Testis (tissue), 3 donors: Measurements from ENCODE around the gene C18orf32. TPM values are rescaled to one million over a fixed set of nuclear protein-coding genes. Genes with fewer than 3 reads are reported as not detected.

Experiments
- DNase-seq: peaks from one replicate; pipeline ENCODE4 v3.0.0-alpha.2; 2019
- H3K27ac ChIP-seq, 2 donors: fragments of 200-600 bp; sonication (generic); one replicate each; pipeline ENCODE4 v1.5.1; 2019
- H3K27me3 ChIP-seq: fragments of 200-600 bp; sonication (generic); one replicate; pipeline ENCODE4 v1.5.1; 2019
- H3K36me3 ChIP-seq: fragments of 200-600 bp; sonication (generic); one replicate; pipeline ENCODE4 v1.5.1; 2017; ENCODE audit warnings: low read depth; ENCODE audit errors: missing control alignments
- H3K4me1 ChIP-seq: fragments of 200-600 bp; sonication (generic); one replicate; pipeline ENCODE4 v1.5.1; 2019
- H3K4me3 ChIP-seq, 2 donors: fragments of 200-600 bp; sonication (generic); one replicate each; pipeline ENCODE4 v1.5.1; 2017 to 2019
- H3K9me3 ChIP-seq: fragments of 200-600 bp; sonication (generic); one replicate; pipeline ENCODE4 v1.5.1; 2017
- CTCF ChIP-seq, 3 experiments: fragments of 450-650 bp in 2 of 3; fragments of 200-600 bp in 1 of 3; sonication (generic) in 1 of 3; IDR thresholded peaks; one replicate each; pipeline ENCODE4 v1.5.1; 2016 to 2019; ENCODE audit warnings: antibody characterized with exemption in 3 of 3, mild to moderate bottlenecking in 2 of 3, moderate library complexity in 1 of 3
- POLR2A ChIP-seq: fragments of 450-650 bp; IDR thresholded peaks from one replicate; pipeline ENCODE4 v1.6.1; 2017; ENCODE audit warnings: antibody characterized with exemption, mild to moderate bottlenecking, moderate library complexity
- WGBS, 2 donors: methylation state at CpG; one replicate each; pipeline ENCODE4 v1.1.5; 2018; 5-methylcytosine and 5-hydroxymethylcytosine counted together
- intact Hi-C: fragments of 100-400 bp; cut with DNase I; formaldehyde crosslinking; loops from one replicate; pipeline ENCODE4 v1.15.1; 2023; ENCODE audit warnings: low total_unique reads
- polyA plus RNA-seq: library from polyadenylated mRNA; stranded (reverse); fragments of 350-450 nt; fragmentation: Illumina TruSeq; extraction: RNeasy Lipid Tissue Mini Kit (QIAGEN cat#74804); gene quantifications from one replicate; pipeline ENCODE4 v1.2.3, GENCODE V29; 2014; ENCODE audit warnings: low read depth, low replicate concordance; ENCODE audit not compliant: insufficient read depth
- total RNA-seq, 2 donors: library from RNA; depleted of rRNA; stranded (reverse); fragments of >200 nt; gene quantifications; one replicate each; pipeline ENCODE4 v1.2.3, GENCODE V29; 2016

C18orf32 gene
- total and polyA plus RNA-seq, 3 donors from 2014 or later: 51.0 to 80.9 (median 60.6) TPM

GRCh38 chr18:49472459-49472858 lies 14.6 kb downstream of the C18orf32 start:
- WGBS, 2 donors: 87 to 97% methylated on average over 3 of the region's 3 CpGs
- DNase-seq: no peak
- H3K4me1 ChIP-seq: peaks cover 5% of the 10 kb centered on the region
- intact Hi-C loops: no loop called here
- TF ChIP-seq POLR2A (no peak), CTCF (IDR thresholded peaks at IDR 0.05) (no peak)
- no peak overlapping the region for H3K27ac ChIP-seq
- H3K9me3 ChIP-seq: no peaks in the 10 kb centered on the region
- no peaks in the 10 kb centered on the region for H3K27me3 ChIP-seq
- H3K36me3 ChIP-seq: no peaks in the 10 kb centered on the region
- H3K4me3 ChIP-seq: no peak overlapping the region

GRCh38 chr18:49471532-49471931 lies 15.5 kb downstream of the C18orf32 start:
- no peak for DNase-seq
- 90 to 92% methylated on average over 1 of the region's 1 CpG for WGBS, 2 donors
- Histone ChIP-seq H3K4me1 (peaks cover 5% of the 10 kb centered on the region), H3K4me3 (no peak overlapping the region), H3K9me3 (no peaks in the 10 kb centered on the region), H3K36me3 (no peaks in the 10 kb centered on the region), H3K27ac (no peak overlapping the region), H3K27me3 (no peaks in the 10 kb centered on the region)
- no peak for TF ChIP-seq CTCF (IDR thresholded peaks at IDR 0.05)
- TF ChIP-seq POLR2A: no peak
- intact Hi-C loops: no loop called here

GRCh38 chr18:49467599-49467998 lies 19.4 kb downstream of the C18orf32 start:
- Histone ChIP-seq H3K9me3 (no peaks in the 10 kb centered on the region), H3K27me3 (no peaks in the 10 kb centered on the region), H3K36me3 (no peaks in the 10 kb centered on the region), H3K4me3 (no peak overlapping the region), H3K27ac (no peak overlapping the region), H3K4me1 (no peaks in the 10 kb centered on the region)
- intact Hi-C loops: no loop called here
- 87 to 97% methylated on average over 4 of the region's 4 CpGs for WGBS, 2 donors
- TF ChIP-seq CTCF (IDR thresholded peaks at IDR 0.05) (no peak), POLR2A (no peak)
- no peak for DNase-seq

GRCh38 chr18:49467019-49467563 lies 19.9 kb downstream of the C18orf32 start:
- Histone ChIP-seq H3K27ac (no peak overlapping the region), H3K9me3 (no peaks in the 10 kb centered on the region), H3K4me1 (no peaks in the 10 kb centered on the region), H3K27me3 (no peaks in the 10 kb centered on the region), H3K4me3 (no peak overlapping the region), H3K36me3 (no peaks in the 10 kb centered on the region)
- TF ChIP-seq CTCF (IDR thresholded peaks at IDR 0.05) (no peak), POLR2A (no peak)
- WGBS, 2 donors: 94 to 100% methylated on average over 2 of the region's 2 CpGs
- DNase-seq: no peak
- intact Hi-C loops: no loop called here
